GM19025 (cell line): Measurements from ENCODE around the gene SF3B6.
"Not testable (repeated sequence)": the region's sequence is repeated elsewhere in the genome, so short reads cannot be mapped to it uniquely, and the experiment has no call there.

Experiments used
- ATAC-seq: cut with Tn5 transposase; IDR thresholded peaks from one replicate; pipeline ENCODE4 v1.9.1; 2021; ENCODE audit warnings: mild to moderate bottlenecking, low read depth, moderate library complexity; ENCODE audit not compliant: unreplicated experiment

SF3B6 gene

GRCh38 chr2:24075915-24076848, at the start of gene SF3B6:
Gene SF3B6 (minus strand): TSS chr2:24076326. CDS start chr2:24076229, 97 bp downstream.
- ATAC-seq = peak; percentile 91

GRCh38 chr2:24123922-24124580, 47.9 kb upstream of the SF3B6 start:
- ATAC-seq = no peak

GRCh38 chr2:24123195-24123921, 47.2 kb upstream of the SF3B6 start, which contains the start of the genes FAM228B and PFN4:
Gene FAM228B (plus strand): TSS chr2:24123469. CDS start chr2:24124362, 893 bp downstream.
Gene PFN4 (minus strand): TSS chr2:24123334. CDS start chr2:24122535, 799 bp downstream.
- peak; percentile 87 for ATAC-seq

GRCh38 chr2:24122366-24123194, 46.5 kb upstream of the SF3B6 start:
- no peak for ATAC-seq

- ATAC-seq = no peak
These were observed 45.3 kb upstream of the SF3B6 start for GRCh38 chr2:24121469-24121868.

- ATAC-seq = no peak
These were observed 44.9 kb upstream of the SF3B6 start for GRCh38 chr2:24121066-24121465.

- no peak for ATAC-seq
These were observed 41.8 kb upstream of the SF3B6 start for GRCh38 chr2:24117902-24118301.

- no peak for ATAC-seq
These were observed 38.9 kb upstream of the SF3B6 start for GRCh38 chr2:24115057-24115456.

- ATAC-seq = no peak
These were observed 35.3 kb upstream of the SF3B6 start for GRCh38 chr2:24111407-24111901.

GRCh38 chr2:24110660-24111303, 34.7 kb upstream of the SF3B6 start:
- ATAC-seq = no peak

- ATAC-seq = not testable (repeated sequence)
These were observed 33.3 kb upstream of the SF3B6 start for GRCh38 chr2:24109431-24109830.

- no peak for ATAC-seq
These were observed 31.2 kb upstream of the SF3B6 start for GRCh38 chr2:24107336-24107735.

GRCh38 chr2:24106786-24107185, 30.7 kb upstream of the SF3B6 start:
- no peak for ATAC-seq

GRCh38 chr2:24105816-24106215, 29.7 kb upstream of the SF3B6 start:
- ATAC-seq = no peak

- no peak for ATAC-seq
These were observed 28.8 kb upstream of the SF3B6 start for GRCh38 chr2:24104906-24105305.

- no peak for ATAC-seq
These were observed 28.1 kb upstream of the SF3B6 start for GRCh38 chr2:24104110-24104650.

- ATAC-seq = no peak
These were observed 26.6 kb upstream of the SF3B6 start for GRCh38 chr2:24102677-24103076.

GRCh38 chr2:24101992-24102391, 25.9 kb upstream of the SF3B6 start:
- no peak for ATAC-seq

- not testable (repeated sequence) for ATAC-seq
These were observed 24.6 kb upstream of the SF3B6 start for GRCh38 chr2:24100732-24101131.
